ENCODE data around the gene CRYBA4.

DNA sequence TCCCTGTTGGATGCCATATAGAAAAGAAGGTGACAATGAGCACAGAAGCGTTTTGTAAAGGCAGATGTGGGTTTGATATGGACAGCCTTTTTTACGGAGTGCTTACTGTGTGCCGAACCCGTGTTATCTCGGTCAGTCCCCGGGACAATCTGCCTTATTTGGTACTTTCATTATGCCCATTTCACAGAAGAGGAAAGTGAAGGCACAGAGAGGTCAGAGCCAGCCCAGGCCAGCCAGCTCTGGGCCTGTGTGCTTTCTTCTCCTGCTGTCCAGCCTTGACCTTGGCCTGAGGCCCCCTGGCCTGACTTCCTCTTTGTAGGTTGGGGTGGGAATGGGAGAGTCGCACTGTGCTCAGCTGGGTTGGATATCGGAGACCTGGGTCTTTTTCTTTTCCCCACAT is 3.3 kb upstream of the CRYBA4 start:
- TF ChIP-seq POLR2A (IDR thresholded peaks at IDR 0.05), result no peak
- TF ChIP-seq, protein P1, sequence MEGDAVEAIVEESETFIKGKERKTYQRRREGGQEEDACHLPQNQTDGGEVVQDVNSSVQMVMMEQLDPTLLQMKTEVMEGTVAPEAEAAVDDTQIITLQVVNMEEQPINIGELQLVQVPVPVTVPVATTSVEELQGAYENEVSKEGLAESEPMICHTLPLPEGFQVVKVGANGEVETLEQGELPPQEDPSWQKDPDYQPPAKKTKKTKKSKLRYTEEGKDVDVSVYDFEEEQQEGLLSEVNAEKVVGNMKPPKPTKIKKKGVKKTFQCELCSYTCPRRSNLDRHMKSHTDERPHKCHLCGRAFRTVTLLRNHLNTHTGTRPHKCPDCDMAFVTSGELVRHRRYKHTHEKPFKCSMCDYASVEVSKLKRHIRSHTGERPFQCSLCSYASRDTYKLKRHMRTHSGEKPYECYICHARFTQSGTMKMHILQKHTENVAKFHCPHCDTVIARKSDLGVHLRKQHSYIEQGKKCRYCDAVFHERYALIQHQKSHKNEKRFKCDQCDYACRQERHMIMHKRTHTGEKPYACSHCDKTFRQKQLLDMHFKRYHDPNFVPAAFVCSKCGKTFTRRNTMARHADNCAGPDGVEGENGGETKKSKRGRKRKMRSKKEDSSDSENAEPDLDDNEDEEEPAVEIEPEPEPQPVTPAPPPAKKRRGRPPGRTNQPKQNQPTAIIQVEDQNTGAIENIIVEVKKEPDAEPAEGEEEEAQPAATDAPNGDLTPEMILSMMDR (IDR thresholded peaks at IDR 0.05), result no peak

All from Peyer's patch (tissue), 4 donors.